ENCODE data around the gene CLEC16A.

Gene CLEC16A

GRCh38 chr16:11134722-11135463 lies 190.5 kb downstream of the CLEC16A start:
- peaks cover 14% of the 10 kb centered on the region for H3K4me1 ChIP-seq (ENCODE audit: insufficient read depth, low read length)
- no peaks in the 10 kb centered on the region for H3K27me3 ChIP-seq (ENCODE audit: insufficient read depth, low read length)
- H3K36me3 ChIP-seq (ENCODE audit: insufficient read depth, low read length): peaks cover 6% of the 10 kb centered on the region
- H2AFZ ChIP-seq (ENCODE audit: low read depth, low read length): no peak overlapping the region
- H3K9me3 ChIP-seq (ENCODE audit: low read length): no peaks in the 10 kb centered on the region
- H3K4me3 ChIP-seq (ENCODE audit: low read length): no peak overlapping the region

GRCh38 chr16:11135464-11135973 lies 191.2 kb downstream of the CLEC16A start:
- no peaks in the 10 kb centered on the region for H3K27me3 ChIP-seq (ENCODE audit: insufficient read depth, low read length)
- no peaks in the 10 kb centered on the region for H3K9me3 ChIP-seq (ENCODE audit: low read length)
- no peak overlapping the region for H3K4me3 ChIP-seq (ENCODE audit: low read length)
- H3K36me3 ChIP-seq (ENCODE audit: insufficient read depth, low read length): peaks cover 6% of the 10 kb centered on the region
- no peak overlapping the region for H2AFZ ChIP-seq (ENCODE audit: low read depth, low read length)
- H3K4me1 ChIP-seq (ENCODE audit: insufficient read depth, low read length): peaks cover 17% of the 10 kb centered on the region

GRCh38 chr16:11136600-11136999 lies 192.2 kb downstream of the CLEC16A start:
- H3K4me3 ChIP-seq (ENCODE audit: low read length): no peak overlapping the region
- H3K9me3 ChIP-seq (ENCODE audit: low read length): no peaks in the 10 kb centered on the region
- H2AFZ ChIP-seq (ENCODE audit: low read depth, low read length): no peak overlapping the region
- peaks cover 6% of the 10 kb centered on the region for H3K36me3 ChIP-seq (ENCODE audit: insufficient read depth, low read length)
- H3K27me3 ChIP-seq (ENCODE audit: insufficient read depth, low read length): no peaks in the 10 kb centered on the region
- H3K4me1 ChIP-seq (ENCODE audit: insufficient read depth, low read length): peaks cover 17% of the 10 kb centered on the region

GRCh38 chr16:11138022-11138768 lies 193.8 kb downstream of the CLEC16A start:
- no peaks in the 10 kb centered on the region for H3K27me3 ChIP-seq (ENCODE audit: insufficient read depth, low read length)
- no peak overlapping the region for H3K4me3 ChIP-seq (ENCODE audit: low read length)
- H2AFZ ChIP-seq (ENCODE audit: low read depth, low read length): no peak overlapping the region
- no peaks in the 10 kb centered on the region for H3K9me3 ChIP-seq (ENCODE audit: low read length)
- peaks cover 17% of the 10 kb centered on the region for H3K4me1 ChIP-seq (ENCODE audit: insufficient read depth, low read length)
- H3K36me3 ChIP-seq (ENCODE audit: insufficient read depth, low read length): peaks cover 6% of the 10 kb centered on the region

GRCh38 chr16:11138769-11139325 lies 194.5 kb downstream of the CLEC16A start:
- Histone ChIP-seq H3K4me3 (ENCODE audit: low read length) (no peak overlapping the region), H2AFZ (ENCODE audit: low read depth, low read length) (no peak overlapping the region), H3K4me1 (ENCODE audit: insufficient read depth, low read length) (peaks cover 14% of the 10 kb centered on the region), H3K27me3 (ENCODE audit: insufficient read depth, low read length) (no peaks in the 10 kb centered on the region), H3K9me3 (ENCODE audit: low read length) (no peaks in the 10 kb centered on the region), H3K36me3 (ENCODE audit: insufficient read depth, low read length) (peaks cover 6% of the 10 kb centered on the region)

- peaks cover 14% of the 10 kb centered on the region for H3K4me1 ChIP-seq (ENCODE audit: insufficient read depth, low read length)
- H3K36me3 ChIP-seq (ENCODE audit: insufficient read depth, low read length): peaks cover 6% of the 10 kb centered on the region
- no peak overlapping the region for H3K4me3 ChIP-seq (ENCODE audit: low read length)
- H3K9me3 ChIP-seq (ENCODE audit: low read length): no peaks in the 10 kb centered on the region
- H2AFZ ChIP-seq (ENCODE audit: low read depth, low read length): no peak overlapping the region
- H3K27me3 ChIP-seq (ENCODE audit: insufficient read depth, low read length): no peaks in the 10 kb centered on the region
Observed at GRCh38 chr16:11139326-11140097, 195.1 kb downstream of the CLEC16A start.

GRCh38 chr16:11140098-11140375 lies 195.7 kb downstream of the CLEC16A start:
- Histone ChIP-seq H3K4me3 (ENCODE audit: low read length) (no peak overlapping the region), H3K9me3 (ENCODE audit: low read length) (no peaks in the 10 kb centered on the region), H3K4me1 (ENCODE audit: insufficient read depth, low read length) (peaks cover 14% of the 10 kb centered on the region), H3K27me3 (ENCODE audit: insufficient read depth, low read length) (no peaks in the 10 kb centered on the region), H2AFZ (ENCODE audit: low read depth, low read length) (no peak overlapping the region), H3K36me3 (ENCODE audit: insufficient read depth, low read length) (peaks cover 6% of the 10 kb centered on the region)

GRCh38 chr16:11140466-11140865 lies 196.1 kb downstream of the CLEC16A start:
- no peak overlapping the region for H2AFZ ChIP-seq (ENCODE audit: low read depth, low read length)

GRCh38 chr16:11140867-11141266 lies 196.5 kb downstream of the CLEC16A start:
- Histone ChIP-seq H3K4me1 (ENCODE audit: insufficient read depth, low read length) (peaks cover 14% of the 10 kb centered on the region), H3K9me3 (ENCODE audit: low read length) (no peaks in the 10 kb centered on the region), H3K4me3 (ENCODE audit: low read length) (no peak overlapping the region), H2AFZ (ENCODE audit: low read depth, low read length) (no peak overlapping the region), H3K27me3 (ENCODE audit: insufficient read depth, low read length) (no peaks in the 10 kb centered on the region), H3K36me3 (ENCODE audit: insufficient read depth, low read length) (peaks cover 6% of the 10 kb centered on the region)

More at GRCh38 chr16:11140466-11140865, 196.1 kb downstream of the CLEC16A start:
- peaks cover 14% of the 10 kb centered on the region for H3K4me1 ChIP-seq (ENCODE audit: insufficient read depth, low read length)
- H3K4me3 ChIP-seq (ENCODE audit: low read length): no peak overlapping the region
- peaks cover 6% of the 10 kb centered on the region for H3K36me3 ChIP-seq (ENCODE audit: insufficient read depth, low read length)
- H3K27me3 ChIP-seq (ENCODE audit: insufficient read depth, low read length): no peaks in the 10 kb centered on the region
- no peaks in the 10 kb centered on the region for H3K9me3 ChIP-seq (ENCODE audit: low read length)

- H3K27me3 ChIP-seq (ENCODE audit: insufficient read depth, low read length): no peaks in the 10 kb centered on the region
- peaks cover 14% of the 10 kb centered on the region for H3K4me1 ChIP-seq (ENCODE audit: insufficient read depth, low read length)
- H3K36me3 ChIP-seq (ENCODE audit: insufficient read depth, low read length): no peaks in the 10 kb centered on the region
- no peak overlapping the region for H2AFZ ChIP-seq (ENCODE audit: low read depth, low read length)
- no peak overlapping the region for H3K4me3 ChIP-seq (ENCODE audit: low read length)
- no peaks in the 10 kb centered on the region for H3K9me3 ChIP-seq (ENCODE audit: low read length)
Observed at GRCh38 chr16:11141409-11142260, 197.3 kb downstream of the CLEC16A start.

- H3K36me3 ChIP-seq (ENCODE audit: insufficient read depth, low read length): no peaks in the 10 kb centered on the region
- H2AFZ ChIP-seq (ENCODE audit: low read depth, low read length): no peak overlapping the region
- H3K9me3 ChIP-seq (ENCODE audit: low read length): no peaks in the 10 kb centered on the region
- H3K27me3 ChIP-seq (ENCODE audit: insufficient read depth, low read length): no peaks in the 10 kb centered on the region
- peaks cover 14% of the 10 kb centered on the region for H3K4me1 ChIP-seq (ENCODE audit: insufficient read depth, low read length)
- H3K4me3 ChIP-seq (ENCODE audit: low read length): no peak overlapping the region
Observed at GRCh38 chr16:11142261-11142630, 197.9 kb downstream of the CLEC16A start.

- Histone ChIP-seq H3K27me3 (ENCODE audit: insufficient read depth, low read length) (no peaks in the 10 kb centered on the region), H3K4me1 (ENCODE audit: insufficient read depth, low read length) (peaks cover 14% of the 10 kb centered on the region), H3K4me3 (ENCODE audit: low read length) (no peak overlapping the region), H3K9me3 (ENCODE audit: low read length) (no peaks in the 10 kb centered on the region), H2AFZ (ENCODE audit: low read depth, low read length) (no peak overlapping the region), H3K36me3 (ENCODE audit: insufficient read depth, low read length) (no peaks in the 10 kb centered on the region)
Observed at GRCh38 chr16:11142951-11143350, 198.6 kb downstream of the CLEC16A start.
